GM19099 (cell line): Measurements from ENCODE around the gene SERPINI1.

ENCODE experiments used
- POLR2A ChIP-seq: IDR thresholded peaks from 3 replicates; pipeline ENCODE4 v1.6.1; 2011; ENCODE audit warnings: low read depth; ENCODE audit not compliant: insufficient read length; ENCODE audit errors: extremely low read depth

The SERPINI1 gene, protein sequence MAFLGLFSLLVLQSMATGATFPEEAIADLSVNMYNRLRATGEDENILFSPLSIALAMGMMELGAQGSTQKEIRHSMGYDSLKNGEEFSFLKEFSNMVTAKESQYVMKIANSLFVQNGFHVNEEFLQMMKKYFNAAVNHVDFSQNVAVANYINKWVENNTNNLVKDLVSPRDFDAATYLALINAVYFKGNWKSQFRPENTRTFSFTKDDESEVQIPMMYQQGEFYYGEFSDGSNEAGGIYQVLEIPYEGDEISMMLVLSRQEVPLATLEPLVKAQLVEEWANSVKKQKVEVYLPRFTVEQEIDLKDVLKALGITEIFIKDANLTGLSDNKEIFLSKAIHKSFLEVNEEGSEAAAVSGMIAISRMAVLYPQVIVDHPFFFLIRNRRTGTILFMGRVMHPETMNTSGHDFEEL

DNA sequence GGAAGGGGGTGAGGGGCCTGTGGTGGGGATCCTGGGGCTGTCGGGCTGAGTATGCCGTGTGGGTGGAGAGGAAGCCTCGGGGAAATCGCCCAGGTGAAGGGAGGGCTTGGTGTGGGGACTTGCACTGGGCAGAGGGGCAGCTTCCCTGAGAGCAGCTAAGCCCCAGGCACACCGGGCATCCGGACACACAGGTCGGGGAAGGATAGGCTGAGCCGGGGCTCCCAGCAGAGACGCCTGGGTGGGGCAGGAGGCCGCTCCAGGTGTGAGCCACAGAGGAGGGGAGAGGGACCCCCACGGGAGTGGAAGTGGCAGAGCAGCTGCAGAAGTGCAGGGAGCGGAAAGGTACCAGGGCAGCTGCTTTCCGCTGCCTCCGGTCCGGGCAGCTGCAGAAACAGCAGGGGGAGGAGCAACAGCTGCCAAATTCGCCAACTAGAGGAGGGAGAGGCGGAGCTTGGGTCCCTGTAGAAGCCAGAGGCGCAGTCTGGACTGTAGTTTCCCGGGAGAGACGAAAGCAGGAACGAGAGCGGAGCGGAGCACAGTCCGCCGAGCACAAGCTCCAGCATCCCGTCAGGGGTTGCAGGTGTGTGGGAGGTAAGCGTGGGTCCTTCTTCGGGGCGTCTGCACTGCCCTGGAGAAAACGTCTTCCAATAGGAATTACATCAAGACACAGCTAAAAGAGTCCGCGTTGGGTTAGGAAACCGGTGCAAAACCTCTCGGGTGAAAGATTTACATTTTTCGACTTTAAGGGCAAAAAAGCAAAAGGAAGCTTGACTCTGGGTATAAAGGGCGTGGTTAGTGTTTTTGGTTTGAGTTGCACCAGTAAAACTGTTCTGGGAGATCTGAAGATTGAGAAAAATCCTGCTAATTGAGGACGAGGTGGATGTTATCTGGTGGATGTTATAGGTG, at the start of gene SERPINI1:
SERPINI1 (plus strand) TSS at position 489 of the 906 bp plus-strand sequence. CDS start 53,408 bp downstream, outside the sequence.
- peak; percentile 79 for TF ChIP-seq POLR2A

DNA sequence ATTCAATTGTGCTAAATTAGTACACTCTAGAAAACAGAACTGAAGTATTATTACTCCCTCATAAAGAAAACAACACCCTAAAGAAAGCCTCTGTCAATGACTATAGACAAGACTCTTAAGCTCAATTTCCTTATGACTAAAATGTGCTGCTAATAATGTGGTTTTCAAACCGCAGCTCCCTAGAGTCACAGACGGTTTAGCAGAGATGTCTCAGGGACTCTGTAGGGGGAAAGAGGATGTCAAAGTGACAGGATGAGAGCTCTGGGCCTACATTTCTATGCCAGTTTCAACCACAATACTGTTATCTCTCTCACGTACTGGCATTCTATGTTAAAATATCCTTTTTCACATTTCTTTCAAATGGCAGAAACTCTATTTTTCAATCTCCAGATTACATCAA, 44.2 kb upstream of the SERPINI1 start:
- TF ChIP-seq POLR2A, result no peak

DNA sequence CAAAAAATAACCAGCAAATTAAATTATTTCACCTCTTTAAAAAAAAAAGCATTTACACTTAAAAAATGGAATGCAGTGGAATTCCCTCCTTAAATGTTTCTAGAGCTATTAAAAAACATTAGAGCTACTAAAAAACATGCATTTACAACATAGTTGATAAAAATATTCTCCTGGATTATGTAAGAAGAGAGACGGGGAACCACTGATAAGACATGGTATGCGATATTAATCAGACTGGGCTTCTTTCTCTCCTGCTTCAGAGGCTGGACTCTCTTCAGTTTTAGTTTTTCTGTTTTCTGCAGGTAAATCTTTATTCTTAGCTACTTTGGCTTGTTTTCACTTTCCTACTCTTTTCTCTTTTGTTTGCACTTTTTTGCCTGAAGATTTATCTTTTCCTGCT, 41.4 kb upstream of the SERPINI1 start:
- no peak for TF ChIP-seq POLR2A

DNA sequence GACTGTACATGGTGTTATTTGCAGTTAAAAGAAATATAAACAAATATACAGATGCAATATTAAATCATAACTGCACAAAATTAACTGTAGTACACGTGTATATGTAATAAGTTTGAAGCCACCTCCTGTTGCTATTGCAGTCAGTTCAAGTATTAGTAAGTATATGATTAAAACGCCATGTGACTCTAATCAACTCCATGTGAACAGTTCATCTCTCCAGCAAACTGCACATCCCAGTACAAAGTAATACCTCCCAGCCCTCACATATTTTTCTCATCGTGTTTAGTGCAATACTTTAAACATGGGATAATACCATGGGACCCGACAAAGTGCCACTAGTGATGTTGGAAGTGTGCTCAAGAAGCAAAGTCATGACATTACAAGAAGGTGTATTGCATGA, 35.5 kb upstream of the SERPINI1 start:
- TF ChIP-seq POLR2A, result no peak

DNA sequence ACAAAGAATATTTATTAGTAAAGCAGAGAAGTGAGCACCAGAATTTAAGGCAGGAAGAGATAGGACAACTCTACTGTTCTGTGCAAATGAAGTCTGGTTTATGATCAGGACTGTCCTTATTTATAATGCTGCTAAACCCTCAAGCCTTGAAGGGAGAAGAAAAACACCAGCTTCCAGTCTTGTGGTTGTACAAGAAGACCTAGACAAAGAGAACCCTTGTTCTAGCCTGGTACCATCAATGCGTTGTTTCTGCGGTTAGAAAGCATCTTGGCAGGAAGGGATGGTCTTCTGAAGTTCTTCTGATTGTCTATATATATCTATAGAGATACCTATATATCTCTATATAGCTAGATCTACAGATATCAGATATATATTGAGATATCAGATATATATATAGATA, 34.6 kb upstream of the SERPINI1 start:
- TF ChIP-seq POLR2A, result no peak

DNA sequence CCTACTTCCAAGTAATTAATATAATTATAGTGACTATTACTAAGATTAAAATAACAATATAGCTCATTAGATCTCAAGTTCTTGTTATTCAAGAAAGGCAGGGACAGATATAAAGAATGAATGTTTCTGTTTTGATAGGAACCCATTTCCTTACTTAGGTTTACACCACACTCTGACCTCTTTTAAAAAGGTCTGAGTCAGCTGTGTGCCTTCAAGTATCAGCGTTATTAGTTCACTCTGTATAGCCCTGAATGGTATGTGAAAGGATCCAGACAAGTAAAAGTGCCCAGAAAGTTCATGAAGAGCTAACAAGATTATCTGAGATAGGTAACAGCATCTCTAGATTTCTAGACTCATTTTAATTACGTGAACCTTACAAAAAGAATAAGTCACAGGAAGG, 29.7 kb upstream of the SERPINI1 start:
- no peak for TF ChIP-seq POLR2A

DNA sequence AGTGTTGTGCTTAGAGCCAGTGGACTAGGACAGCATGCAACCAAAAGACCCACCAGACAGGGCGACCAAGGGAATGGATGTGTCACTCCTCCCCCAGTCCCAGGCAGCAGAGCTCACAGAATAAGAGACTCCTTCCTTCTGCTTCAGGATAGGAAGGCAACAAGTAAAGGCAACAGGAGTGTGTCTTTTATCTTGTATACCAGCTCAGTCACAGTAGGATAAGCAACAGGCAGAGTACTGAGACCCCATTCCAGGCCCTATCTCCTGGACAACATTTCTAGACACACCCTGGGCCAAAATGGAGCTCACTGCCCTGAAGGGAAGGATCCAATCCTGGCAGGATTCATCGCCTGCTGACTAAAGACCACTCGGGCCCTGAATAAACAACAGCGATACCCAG, 25.8 kb upstream of the SERPINI1 start:
- TF ChIP-seq POLR2A, result no peak

DNA sequence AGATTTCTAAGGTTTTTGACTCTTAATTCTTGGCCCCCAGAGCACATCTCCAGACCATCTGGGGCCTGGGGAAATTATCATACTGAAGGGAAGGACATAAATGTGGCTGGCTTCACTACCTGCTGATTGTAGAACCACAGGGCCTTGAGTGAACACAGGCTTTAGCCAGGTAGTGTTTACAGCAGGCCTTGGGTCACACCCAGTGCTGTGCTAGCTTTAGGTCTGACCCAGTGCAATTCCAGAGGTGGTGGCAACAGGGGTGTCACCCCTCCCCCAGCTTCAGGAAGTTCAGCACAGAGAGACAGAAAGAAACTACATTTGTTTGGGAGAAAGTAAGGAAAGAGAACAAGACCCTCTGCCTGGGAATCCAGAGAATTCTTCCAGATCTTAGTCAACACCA, 25.0 kb upstream of the SERPINI1 start:
- TF ChIP-seq POLR2A, result no peak

DNA sequence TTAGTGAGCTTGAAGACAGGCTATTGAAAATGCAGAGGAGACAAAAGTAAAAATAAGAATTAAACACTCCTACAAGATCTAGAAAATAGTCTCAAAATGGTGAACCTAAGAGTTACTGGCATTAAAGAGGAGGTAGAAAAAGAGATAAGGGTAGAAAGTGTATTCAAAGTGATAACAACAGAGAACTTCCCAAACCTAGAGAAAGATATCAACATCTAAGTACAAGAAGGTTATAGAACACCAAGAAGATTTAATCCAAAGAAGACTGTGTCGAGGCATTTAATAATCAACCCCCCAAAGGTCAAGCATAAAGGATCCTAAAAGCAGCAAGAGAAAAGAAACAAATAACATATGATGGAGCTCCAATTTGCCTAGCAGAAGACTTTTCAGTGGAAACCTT, 24.1 kb upstream of the SERPINI1 start:
- no peak for TF ChIP-seq POLR2A

DNA sequence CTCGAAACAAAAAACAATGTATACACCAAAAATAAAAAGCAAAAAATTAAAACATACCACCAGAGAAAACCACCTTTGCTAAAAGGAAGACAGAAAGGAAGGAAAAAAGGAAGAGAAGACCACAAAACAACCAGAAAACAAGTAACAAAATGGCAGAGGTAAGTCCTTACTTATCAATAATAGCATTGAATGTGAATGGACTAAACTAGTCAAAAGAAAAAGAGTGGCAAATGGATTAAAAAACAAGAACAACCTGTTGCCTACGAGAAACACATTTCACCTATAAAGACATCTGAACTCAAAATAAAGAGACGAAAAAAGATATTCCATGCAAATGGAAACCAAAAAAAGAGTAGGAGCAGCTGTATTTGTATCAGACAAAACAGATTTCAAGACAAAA, 23.1 kb upstream of the SERPINI1 start:
- TF ChIP-seq POLR2A, result no peak

DNA sequence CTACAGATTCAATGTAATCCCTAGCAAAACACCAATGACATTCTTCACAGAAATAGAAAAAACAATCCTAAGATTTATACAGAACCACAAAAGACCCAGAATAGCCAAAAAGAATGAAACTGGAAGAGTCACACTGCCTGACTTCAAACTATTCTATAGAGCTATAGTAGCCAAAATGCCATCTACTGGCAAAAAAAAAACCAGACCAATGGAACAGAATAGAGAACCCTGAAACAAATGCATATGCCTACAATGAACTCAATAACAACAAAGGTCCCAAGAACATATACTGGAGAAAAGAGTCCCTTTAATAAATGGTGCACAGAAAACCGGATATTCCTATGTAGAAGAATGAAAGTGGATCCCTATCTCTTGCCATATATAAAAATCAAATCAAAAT, 20.6 kb upstream of the SERPINI1 start:
- no peak for TF ChIP-seq POLR2A

DNA sequence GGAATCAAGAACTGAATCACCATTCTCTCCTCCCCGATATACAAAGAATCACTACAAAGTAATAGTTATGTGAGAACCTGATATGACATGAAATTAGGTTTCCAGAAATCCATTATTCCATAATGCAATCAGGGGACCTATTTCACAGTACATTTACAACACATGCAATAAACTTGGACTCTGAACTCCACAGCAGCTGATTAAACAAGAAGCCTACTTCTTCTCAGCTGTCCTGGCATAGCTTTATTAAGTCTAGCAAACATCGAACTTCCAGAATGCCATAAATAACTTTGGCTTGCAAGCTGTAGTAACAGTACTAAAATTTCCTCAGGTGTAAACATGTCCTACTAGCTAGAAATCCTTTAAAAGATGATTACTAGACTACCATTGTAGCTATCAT, 18.6 kb upstream of the SERPINI1 start:
- no peak for TF ChIP-seq POLR2A

DNA sequence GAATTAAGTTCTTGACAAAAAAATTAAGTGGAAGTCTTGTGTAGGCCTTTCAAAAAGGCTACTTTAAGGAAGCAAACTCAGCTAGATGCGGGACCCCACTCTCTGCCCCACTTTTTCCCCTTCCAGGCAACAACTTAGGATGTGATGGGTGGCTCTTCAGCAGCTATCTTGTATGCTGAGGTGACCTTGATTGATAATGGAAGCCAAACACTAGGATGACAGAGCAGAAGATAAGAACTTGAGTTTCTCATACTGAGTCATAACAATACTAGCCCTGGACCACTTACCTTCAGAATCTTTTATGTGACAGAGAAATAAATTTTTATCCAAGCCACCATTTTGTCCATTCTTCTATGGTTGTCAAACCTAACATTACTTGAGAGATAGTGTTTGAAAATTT, 16.9 kb upstream of the SERPINI1 start:
- no peak for TF ChIP-seq POLR2A

DNA sequence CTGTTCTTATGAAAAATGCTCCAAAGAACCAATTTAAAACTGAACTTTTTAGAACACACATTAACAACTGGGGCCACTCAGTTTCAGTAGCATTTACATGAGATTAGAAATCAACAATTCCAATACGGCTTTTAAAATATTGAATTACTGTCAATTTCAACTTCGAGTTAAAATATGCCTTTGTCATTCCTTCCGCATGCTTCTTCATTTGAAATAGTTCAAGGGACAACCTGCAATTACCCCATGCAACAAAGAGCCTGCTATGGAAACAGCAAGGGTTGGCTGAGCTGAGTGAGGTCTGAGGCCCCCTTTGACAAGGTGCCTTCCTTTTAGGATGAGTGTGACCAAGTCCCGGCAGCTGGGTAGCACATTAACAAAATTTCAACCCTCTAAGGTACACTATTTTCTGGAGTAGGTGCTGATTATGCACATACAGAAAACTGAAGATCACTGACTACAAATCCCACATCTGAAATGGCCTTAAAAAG, 12.5 kb upstream of the SERPINI1 start:
- TF ChIP-seq POLR2A, result no peak

DNA sequence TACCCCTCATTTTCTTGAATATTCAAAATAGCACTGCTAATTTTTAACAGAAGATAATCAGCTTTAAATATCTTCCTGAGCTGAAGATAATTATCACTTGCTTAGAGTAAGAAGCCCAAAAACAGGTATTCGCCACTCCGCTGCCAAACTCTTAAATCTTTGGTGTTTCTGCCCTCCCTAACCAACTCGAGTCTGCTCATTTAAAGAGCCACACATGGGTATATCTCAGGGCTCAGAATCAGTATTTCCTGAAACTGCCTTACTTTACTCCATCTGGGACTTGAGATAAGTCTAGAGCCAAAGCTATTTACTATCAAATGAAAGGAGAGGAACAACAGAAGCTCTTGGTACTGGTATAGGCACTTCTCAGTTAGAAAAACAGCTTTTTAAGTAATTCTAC, 11.6 kb upstream of the SERPINI1 start:
- TF ChIP-seq POLR2A, result no peak

DNA sequence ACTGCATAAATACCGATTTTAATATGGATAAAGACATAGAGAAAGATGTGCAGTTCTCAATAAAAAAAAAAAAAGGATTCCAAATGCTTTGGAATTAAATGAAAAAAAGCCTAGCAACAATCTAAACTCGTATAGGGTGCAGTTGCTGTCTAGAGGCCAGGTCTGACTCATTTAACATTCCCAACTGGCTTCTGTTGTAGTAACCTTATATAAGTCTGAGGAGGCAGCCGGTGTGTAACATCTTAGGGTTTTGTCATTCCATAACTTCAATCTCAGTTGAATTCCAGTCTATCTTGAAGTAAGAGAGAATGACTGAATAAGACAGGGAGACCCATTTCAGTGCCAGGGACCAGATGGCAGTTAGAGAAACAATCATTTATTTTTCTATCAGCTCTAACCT, 7.3 kb upstream of the SERPINI1 start:
- no peak for TF ChIP-seq POLR2A

DNA sequence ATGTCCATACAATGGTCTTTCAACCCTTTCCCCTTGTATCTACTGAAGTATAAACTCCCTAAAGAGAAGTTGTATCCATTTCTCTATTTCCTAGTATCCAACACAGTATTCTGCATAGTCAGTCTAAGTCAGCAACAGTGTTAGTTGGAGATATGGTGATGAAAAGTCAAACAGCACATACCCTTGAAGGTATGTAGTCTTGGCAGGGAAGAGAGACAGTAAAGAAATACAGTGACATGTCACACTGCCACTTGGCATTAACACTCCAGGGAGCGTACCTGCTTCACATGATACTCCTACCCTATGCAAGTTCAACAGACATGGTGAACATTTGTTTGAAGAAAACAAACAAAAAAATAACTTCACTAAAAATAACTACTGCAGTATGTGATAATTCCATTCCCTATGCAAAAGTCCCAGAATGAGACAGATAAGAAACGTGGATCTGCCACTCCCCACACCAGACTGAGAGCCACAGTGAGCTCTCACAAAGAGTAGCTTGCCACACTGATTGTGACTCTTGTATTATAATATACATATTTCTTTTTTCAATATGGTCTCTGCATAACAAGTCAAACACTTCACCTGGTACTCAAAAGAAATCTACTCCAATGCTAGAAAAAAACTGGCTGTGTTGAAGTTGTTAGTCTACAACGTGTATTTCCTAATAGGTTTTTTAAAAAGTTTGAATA, 6.7 kb upstream of the SERPINI1 start:
- TF ChIP-seq POLR2A, result no peak
